Stimulated activated CD4-positive, alpha-beta T cell treated with anti-CD3 and anti-CD28 coated beads, Interleukin-2, amount 100 ng/mL, for 48 hours (primary cell): ENCODE data around the gene GEMIN7.

Source experiments
- DNase-seq, 2 donors: peaks; one replicate each; pipeline ENCODE4 v3.0.0-alpha.2; 2020

GEMIN7 gene, protein sequence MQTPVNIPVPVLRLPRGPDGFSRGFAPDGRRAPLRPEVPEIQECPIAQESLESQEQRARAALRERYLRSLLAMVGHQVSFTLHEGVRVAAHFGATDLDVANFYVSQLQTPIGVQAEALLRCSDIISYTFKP

DNA sequence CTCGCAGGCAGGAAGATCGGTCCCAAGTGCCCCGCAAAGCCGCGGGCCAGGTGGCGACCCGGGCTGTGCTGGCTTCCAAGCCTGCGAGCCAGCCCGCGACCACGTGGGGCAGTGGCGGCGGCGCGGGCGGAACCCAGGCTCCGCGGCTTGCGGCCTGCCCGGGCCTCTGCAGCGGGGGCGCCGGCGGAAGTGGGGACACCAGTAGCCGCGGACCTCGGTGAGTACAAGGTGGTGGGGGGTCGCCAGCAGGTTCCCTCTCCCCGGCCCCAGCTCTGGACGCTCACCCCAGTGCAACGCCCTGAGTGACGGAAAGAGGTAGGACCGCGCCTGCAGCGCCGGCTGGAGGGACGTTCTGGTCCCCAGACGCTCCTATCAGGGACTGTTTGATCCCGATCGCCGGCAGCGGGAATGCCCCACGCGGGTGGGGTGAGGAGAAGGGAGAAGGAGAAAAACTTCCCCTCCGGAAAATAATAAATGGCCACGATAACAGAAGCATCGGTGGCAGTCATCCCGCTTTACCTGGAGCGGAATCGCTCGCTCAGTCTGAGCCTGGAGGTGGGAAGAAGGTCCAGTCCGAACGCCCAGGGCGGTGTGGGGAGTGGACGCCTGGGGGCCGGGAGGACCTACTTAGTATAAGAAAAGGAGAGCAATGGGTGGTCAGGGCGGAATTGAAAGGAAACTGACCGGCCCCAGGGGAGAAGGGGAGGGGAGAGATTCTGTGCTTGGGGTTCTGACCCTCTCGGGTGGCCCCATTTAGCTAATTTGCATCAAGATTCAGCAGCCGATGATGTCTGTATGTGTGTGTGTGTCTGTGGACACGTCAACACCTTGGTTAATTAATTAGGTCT lies at the start of gene GEMIN7:
GEMIN7 (plus strand) TSS at position 198 of the 848 bp plus-strand sequence. CDS start 10,855 bp downstream, outside the sequence.
- DNase-seq: peak; percentile 72 to 84

DNA sequence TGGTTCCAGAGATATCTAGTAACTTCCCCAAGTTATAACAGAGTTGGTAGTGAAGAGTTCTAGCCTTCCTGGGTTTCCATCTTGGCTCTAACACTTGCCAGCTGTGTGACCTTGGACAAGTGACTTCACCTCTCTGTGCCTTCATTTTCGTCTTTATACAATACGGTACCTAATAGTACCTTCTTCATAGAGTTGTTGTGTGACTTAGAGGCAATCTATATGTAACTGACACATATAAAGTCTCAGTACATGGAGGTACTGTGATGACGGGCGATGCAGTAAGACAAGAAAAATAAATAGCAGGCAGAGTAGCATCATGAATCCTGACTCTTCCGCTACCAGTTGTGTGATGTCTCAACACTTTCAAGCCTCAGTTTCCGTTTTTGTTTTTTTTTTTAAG lies 48.2 kb upstream of the GEMIN7 start:
- no peak for DNase-seq

DNA sequence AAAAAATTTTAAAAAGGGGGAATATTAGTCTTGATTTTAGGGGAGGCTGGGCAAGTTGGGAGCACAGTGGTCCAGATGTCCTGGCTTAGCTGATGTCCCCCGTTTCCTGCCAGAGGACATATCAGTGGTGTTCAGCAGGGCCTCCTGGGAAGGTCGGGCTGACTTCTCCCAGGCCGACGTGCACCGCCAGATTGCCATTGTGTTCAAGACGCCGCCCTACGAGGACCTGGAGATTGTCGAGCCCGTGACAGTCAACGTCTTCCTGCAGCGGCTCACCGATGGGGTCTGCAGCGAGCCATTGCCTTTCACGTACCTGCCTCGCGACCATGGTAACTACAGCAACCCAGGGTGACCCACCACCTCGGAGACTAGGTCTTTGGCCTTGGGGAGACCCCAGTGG lies 46.6 kb upstream of the GEMIN7 start:
- DNase-seq: no peak

DNA sequence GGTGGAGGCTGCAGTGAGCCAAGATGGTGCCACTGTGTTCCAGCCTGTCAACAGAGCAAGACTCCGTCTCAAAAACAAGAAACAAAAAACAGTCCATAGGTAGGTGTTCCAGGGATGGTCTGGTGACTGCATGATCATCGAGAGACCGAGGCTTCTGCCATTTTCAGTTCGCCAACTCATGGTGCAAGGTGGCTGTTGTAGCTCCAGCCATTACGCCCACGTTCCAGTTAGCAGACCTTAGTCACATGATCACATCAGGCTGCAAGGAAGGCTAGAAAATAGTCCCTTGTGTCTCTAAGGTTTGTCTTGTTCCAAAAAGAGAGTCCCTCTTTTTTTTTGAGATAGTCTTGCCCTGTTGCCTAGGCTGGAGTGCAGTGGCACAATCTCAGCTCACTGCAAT lies 43.3 kb upstream of the GEMIN7 start:
- no peak for DNase-seq

DNA sequence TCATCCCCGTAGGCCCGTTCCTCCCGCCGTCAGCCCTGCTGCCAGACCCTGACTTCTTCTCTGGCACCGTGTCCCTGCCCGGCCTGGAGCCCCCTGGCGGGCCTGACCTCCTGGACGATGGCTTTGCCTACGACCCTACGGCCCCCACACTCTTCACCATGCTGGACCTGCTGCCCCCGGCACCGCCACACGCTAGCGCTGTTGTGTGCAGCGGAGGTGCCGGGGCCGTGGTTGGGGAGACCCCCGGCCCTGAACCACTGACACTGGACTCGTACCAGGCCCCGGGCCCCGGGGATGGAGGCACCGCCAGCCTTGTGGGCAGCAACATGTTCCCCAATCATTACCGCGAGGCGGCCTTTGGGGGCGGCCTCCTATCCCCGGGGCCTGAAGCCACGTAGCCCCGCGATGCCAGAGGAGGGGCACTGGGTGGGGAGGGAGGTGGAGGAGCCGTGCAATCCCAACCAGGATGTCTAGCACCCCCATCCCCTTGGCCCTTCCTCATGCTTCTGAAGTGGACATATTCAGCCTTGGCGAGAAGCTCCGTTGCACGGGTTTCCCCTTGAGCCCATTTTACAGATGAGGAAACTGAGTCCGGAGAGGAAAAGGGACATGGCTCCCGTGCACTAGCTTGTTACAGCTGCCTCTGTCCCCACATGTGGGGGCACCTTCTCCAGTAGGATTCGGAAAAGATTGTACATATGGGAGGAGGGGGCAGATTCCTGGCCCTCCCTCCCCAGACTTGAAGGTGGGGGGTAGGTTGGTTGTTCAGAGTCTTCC lies 41.5 kb upstream of the GEMIN7 start:
- DNase-seq: no peak

DNA sequence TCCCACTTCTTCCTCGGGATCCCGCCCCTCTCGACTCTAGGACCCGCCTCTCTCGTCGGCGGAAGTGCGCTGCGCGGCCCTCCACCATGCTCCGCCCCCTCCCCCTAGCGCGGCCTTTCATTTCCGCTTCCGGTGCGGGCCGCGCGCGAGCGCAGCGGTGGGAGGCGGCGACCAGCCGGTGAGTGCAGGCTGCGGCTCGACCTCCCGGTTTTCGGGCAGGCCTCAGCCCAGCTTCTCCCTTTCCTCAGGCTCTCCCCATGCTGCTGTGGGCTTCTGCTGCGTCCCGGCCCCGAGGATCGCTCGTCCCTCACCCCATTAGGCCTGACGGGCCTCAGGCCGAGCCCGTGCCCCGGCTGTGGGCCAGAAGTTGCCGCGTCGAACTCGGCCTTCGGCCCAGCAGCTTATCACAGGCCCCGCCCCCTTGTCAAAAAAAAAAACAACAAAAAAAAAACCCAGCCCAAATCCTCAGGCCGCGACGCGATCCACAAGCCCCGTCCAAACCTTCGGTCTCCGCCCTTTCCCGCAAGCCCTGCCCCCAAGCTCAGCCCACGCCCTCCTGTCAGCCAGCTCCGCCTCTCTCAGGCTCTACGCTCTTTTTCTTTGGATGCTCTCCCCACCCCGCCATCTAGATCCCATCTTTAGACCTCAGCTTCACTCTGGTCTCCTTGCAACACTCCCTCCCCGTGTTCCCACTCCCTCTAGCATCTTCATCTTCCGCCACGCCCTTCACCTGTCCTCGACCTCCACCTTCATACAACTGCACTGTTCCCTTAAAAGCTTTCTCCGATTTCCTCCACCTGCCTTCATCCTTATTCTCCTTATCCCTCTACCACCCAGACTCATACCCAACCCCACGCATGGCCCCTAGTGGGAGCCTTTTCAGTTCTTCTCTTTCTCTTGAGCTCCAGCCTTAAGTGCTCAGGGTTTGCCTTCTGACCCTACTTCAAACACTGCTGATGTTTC lies 39.8 kb upstream of the GEMIN7 start, which contains the start of gene CLASRP:
CLASRP (plus strand) TSS at position 115 of the 963 bp plus-strand sequence. CDS start 1,168 bp downstream, outside the sequence.
- DNase-seq: peak; percentile 87 to 90

DNA sequence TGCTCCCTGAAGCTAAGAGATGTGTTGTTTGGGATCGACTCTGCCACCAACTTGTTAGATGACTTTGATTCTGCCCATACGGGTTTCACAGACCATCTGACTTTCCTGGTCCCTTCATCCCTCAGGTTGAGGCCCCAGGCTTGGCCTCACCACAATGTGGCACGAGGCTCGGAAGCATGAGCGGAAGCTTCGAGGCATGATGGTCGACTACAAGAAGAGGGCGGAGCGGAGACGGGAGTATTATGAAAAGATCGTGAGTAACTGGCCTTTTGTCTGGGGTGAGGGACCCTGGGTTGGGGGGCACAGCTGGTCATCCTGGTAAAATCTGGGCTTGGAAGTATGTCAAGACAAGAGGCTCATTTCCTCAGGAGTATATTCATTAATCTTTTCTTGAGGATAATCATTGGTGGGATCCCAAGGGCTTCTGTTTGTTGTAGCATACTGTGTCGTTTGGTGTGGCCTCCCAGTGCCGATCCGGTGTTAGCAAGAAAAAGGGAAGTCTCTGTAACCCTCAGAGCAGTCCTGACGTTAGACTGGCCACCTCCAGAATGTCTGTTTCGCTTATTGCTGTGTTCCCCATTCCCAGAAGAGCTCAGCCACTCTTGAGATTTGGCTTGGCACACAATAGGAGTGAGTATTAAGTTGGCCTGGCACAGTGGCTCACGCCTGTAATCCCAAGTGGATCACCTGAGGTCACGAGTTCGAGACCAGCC lies 38.8 kb upstream of the GEMIN7 start:
- DNase-seq: no peak

DNA sequence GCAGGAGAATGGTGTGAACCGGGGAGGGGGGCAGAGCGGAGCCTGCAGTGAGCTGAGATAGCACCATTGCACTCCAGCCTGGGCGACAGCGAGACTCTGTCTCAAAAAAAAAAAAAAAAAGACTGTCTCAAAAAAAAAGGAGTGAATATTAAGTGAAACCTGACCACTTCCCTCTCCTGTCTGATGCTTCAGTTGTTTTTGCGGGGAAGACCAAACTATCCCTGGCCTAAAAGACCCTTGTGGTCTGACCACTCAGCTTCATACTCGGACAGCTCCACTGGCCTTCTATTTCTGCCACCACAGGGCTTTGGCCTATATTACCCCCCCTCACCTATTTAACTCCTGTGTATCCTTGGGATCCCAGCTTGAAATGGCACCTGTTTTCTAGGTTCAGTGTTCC lies 37.9 kb upstream of the GEMIN7 start:
- DNase-seq: no peak

DNA sequence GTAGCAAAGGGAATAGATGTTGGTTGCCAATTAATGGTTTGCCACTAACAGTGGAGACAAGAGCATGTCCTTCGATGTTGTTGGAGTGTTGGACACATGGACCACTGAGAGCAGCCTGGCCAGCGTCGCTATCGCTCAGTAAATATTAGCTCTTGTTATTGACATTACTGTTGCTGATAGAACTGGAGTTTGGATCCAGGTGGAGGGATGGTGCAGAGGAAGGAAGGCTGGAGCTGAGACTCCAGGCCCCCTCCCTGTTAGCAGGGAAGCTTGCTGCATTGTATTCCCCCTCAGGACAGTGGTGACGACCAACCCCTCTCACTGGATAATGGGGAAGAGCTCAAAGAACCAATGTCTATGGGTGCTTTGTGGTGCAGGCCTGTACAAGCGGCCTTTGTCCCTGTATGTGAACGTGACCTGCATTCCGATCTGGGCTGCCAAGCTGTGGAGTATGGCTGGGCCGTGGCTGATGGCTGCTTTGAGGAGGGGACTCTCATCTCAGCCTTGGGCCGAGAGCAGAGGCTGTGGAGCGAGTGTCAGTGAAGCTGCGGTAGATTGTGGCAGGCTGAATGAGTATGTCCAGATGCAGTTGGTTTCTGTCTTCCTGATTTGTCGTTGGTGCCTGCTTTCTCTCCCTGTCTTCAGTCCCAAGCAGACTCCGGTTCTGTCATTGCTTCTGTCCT lies 33.2 kb upstream of the GEMIN7 start:
- no peak for DNase-seq

DNA sequence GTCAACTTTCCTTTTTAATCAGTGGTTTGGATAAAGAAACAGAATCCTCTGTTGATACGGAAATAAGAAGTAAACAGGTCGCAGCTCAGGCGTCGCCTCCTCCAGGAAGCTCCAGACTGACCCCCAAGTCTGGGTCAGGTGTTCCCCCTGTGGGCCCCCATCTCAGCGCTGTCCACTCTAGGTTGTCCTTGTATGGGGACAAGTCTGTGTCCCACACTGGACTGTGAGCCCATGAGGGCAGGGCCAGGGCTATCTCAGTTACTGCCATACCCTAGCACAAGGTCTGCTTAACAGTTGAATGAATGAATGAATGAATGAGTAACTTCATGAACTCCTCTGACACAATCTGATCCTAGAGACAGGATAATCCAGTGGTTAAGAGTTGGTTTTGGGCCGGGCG lies 32.7 kb upstream of the GEMIN7 start:
- no peak for DNase-seq

DNA sequence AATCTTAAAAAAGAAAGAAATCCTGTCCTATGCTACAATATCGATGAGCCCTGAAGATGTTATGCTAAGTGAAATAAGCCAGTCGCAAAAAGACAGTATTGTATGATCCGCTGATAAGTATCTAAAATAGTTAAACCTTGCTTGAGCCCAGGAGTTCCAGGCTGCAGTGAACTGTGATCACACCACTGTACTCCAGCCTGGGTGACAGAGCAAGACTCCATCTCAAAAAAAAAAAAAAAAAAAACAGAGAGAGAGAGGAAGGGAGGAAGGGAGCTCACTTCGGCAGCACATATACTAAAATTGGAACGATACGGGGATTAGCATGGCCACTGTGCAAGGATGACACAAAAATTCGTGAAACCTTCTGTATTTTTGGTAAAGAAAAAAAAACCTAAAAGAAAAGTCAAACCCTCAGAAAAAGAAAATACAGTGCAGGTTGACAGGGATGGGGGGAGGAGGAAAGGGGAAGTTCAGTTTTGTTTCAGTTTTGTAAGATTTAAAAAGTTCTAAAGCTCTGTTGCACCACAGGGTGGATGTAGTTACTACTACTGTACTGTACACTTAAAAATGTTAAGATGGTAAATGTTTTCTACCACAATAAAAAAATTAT lies 31.8 kb upstream of the GEMIN7 start:
- DNase-seq: no peak

DNA sequence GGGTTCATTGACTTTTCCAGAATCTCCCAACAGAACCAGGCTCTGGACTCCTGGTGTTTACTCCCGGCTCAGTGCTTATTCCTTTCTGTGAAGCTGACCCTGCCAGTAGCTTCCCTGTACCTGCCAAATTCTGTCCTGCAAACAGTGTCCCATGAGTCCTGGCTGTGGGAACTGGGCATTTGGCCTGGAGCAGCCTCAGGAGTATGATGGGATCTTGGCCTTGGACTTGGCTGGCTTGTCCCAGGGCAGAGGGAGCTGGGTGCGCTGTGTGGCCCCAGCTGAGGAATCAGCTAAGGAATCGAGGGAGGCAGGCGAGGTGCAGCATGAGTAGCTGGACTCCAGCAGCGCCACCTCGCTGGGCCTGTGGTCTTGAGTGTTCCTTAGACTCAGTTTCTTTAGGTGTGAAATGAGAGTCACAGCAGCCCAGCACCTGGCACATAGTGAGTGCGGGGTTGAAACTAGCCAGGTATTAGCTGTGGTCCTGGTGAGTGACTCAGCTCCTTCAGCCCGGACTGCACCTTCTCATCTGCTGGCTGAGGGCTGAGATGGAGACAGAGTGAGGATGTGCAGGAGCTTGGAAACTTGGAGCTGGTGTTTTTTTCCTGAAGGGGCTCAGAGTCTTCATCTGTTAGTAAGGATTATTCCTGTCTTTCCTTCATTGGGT lies 29.9 kb upstream of the GEMIN7 start:
- no peak for DNase-seq

DNA sequence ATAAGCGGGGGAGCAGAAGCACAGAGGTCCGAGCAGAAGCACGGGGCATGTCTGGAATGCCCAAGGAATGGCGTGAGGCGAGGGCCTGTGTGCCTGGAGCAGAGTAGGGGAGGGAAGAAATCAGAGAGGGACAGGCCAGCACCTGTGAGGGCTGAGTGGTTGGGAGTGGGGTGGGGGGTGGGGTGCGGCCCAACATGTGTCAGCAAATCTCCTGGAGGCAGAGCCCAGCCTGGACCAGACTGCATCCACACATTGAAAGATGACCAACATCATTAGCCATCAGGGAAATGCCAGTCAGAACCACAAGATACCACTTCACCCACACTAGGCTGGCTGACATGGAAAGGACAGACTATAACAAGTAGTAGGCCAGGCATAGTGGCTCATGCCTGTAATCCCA lies 29.0 kb upstream of the GEMIN7 start:
- DNase-seq: no peak

DNA sequence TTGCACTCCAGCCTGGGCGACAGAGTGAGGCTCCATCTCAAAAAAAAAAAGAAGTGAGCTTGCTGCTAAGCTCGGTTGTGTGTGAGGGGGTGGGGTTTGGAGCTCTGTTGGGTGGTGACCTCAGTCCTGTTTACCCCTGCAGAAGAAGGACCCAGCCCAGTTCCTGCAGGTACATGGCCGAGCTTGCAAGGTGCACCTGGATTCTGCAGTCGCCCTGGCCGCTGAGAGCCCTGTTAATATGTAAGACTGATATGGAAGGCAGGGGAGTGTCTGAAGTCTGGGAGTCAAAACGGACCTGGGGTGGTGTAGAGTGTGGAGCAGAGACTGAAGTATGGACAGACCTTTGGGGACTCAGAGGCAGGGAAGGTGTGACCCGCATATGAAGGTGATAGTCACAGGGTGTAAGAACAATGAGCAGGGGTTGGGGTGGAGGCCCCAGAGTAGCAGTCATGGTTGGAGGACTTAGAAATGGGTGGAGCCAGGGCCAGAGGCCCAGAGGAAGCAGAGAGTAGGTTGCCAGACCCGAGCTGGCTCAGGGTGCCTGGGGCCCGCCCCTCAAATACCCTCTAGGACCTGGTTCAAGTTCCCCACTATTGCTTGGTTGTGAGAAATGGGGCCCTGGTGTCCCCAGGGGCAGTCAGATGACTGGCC lies 27.0 kb upstream of the GEMIN7 start:
- DNase-seq: no peak

DNA sequence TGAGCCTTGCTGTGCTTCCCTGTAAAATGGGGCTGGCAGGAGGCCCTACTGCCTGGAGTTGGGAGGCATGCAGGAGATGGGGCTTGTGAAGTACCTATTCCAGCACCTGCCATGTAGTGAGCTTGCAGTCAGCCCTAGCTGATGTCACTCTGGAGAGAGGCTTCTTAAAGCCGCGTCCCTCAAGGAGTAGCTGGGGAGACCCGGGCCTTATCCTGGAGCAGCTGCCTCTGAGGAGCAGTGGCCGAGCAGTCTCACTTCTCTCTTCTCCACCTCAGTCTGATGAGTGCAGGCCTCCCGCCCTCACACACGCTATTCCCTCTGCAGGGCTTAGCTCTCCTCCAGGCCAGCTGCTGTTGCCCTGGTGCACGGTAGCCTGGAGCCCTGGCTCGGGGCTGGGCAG lies 22.2 kb upstream of the GEMIN7 start:
- DNase-seq: no peak

DNA sequence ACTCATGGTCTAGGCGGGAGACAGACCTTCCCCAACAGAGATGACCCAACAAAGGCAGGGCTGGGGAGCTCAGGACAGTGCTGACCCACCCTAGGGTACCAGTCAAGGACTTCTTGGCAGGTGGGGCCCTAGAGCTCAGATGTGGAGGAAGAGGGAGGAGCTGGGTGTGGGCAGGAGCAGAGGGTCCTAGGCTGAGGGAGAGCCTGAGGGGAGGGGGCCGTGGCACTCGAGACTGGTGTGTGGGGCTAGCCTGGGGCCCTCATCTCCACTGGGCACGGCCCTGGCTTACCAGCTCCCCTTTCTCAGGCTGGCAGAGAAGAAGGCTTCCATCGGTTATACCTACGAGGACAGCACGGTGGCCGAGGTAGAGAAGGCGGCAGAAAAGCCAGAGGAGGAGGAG lies 21.6 kb upstream of the GEMIN7 start:
- no peak for DNase-seq

DNA sequence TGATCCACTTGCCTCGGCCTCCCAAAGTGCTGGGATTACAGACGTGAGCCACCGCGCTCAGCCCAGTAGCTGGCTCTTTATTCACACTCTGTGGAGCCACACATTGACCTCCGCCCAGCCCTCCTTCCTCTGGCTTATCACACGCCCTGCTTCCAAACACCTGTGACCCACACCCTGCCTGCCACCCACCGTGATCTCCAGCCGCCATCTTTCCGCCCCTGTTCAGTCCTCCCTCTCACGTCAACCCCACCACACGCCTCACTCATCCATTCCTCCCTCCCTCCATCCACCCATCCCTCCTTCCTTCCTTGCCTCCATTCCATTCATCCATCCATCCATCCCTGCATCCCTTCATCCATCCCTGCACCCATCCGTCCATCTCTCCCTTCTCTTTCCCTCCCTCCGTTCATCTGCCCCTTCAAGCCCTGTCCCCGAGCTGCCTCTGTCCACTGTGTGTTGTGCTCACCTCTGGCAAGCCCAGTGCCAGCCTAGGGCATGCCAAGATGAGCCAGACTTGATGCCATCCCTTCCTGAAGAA lies 20.4 kb upstream of the GEMIN7 start:
- no peak for DNase-seq

DNA sequence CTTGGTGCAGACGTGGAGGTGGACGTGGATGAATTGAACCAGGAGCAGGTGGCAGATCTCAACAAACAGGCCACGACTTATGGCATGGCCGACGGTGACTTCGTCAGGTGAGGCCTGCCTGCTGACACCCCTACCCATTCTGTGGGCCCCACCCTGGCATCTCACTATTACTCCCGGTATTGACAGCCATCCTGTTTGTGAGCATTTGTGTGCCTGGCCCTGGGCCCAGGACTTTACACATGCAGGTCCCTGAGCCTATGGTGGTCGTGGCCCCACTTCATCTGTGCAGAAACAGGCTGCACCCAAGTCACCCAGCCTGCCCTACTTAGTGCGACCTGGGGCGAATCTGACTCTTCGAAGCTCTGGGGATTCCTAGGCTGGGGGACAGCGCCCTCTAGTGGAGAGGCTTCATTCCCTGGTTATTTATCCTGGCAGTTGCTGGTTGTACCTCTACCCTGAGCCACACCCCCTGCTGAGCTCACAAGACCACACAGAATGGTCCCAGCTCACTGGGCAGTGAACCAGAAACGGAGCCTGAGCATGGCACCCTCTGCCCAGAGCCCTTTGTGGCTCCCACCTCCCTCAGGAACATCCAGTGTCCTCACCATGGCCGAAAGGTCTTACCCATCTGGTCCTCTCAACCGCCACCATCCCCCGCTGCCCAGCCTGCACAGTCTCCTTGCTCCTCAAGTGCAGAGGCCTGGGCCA lies 19.6 kb upstream of the GEMIN7 start:
- DNase-seq: peak; percentile 88 to 91

DNA sequence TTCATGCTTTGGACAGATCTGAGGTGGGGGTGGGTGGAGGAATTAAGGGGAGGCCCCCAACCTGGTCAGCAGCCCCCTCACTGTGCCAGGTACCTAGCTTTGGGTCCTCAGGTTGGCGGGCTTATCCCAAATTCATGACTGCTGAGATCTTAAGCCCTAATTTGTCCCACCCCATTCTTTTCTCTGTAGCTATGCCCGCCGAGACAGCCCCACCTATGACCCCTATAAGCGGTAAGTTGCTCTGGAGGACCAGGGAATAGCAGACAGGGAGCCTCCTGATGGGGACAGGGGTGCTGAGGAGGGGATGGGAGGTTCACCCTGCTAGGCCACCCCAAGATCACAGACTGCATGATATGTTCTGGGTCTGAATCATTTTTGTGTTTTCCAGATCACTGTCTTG lies 17.1 kb upstream of the GEMIN7 start:
- DNase-seq: no peak
